OCI-LY7 (cell line): ENCODE results near the gene HOXC10.

Source experiments
- CTCF ChIP-seq: fragments of 200-600 bp; sonication (generic); conservative IDR thresholded peaks from 2 replicates; pipeline ENCODE4 v1.5.1; 2014; ENCODE audit warnings: mild to moderate bottlenecking, antibody characterized with exemption, low read length, moderate library complexity, mixed read lengths
- EZH2phosphoT487 ChIP-seq: fragments of 200-600 bp; sonication (generic); IDR thresholded peaks from 2 replicates; pipeline ENCODE4 v1.6.1; 2018; ENCODE audit warnings: low read depth, borderline replicate concordance, mild to moderate bottlenecking, mixed run types, antibody characterized with exemption, low read length, moderate library complexity, mixed read lengths

GRCh38 chr12:53950789-53951576 lies 34.0 kb upstream of the HOXC10 start:
- TF ChIP-seq CTCF (no peak), EZH2phosphoT487 (0 out of 2 replicates have a peak, but pooled peaks have one; percentile 8)
